Thyroid gland (tissue), 4 donors: ENCODE data around the gene NDUFAF8. TPM values are rescaled to one million over a fixed set of nuclear protein-coding genes. Genes with fewer than 3 reads are reported as not detected.

Source experiments
- DNase-seq, 2 donors: peaks; one replicate each; pipeline ENCODE4 v3.0.0-alpha.2; 2019
- H3K27ac ChIP-seq, 3 donors: fragments of 200-600 bp; sonication (generic); 1 replicate in 2 of 3; 2 replicates in 1 of 3; pipeline ENCODE4 v1.5.1; 2016 to 2019; ENCODE audit warnings: mild to moderate bottlenecking in 1 of 3, moderate library complexity in 1 of 3
- H3K27me3 ChIP-seq: fragments of 200-600 bp; sonication (generic); one replicate; pipeline ENCODE4 v1.5.1; 2019
- H3K36me3 ChIP-seq, 2 donors: fragments of 200-600 bp; sonication (generic); one replicate each; pipeline ENCODE4 v1.5.1; 2016 to 2019
- H3K4me1 ChIP-seq, 2 donors: fragments of 200-600 bp; sonication (generic); one replicate each; pipeline ENCODE4 v1.5.1; 2017 to 2019
- H3K4me3 ChIP-seq, 3 donors: fragments of 200-600 bp; sonication (generic); replicated peaks in 1 of 3; 1 replicate in 2 of 3; 2 replicates in 1 of 3; pipeline ENCODE4 v1.5.1; 2016; ENCODE audit warnings: mild to moderate bottlenecking in 1 of 3
- H3K9me3 ChIP-seq: fragments of 200-600 bp; sonication (generic); one replicate; pipeline ENCODE4 v1.5.1; 2017
- CTCF ChIP-seq, 6 experiments: fragments of 200-600 bp in 3 of 6; fragments of 450-650 bp in 3 of 6; sonication (generic) in 3 of 6; IDR thresholded peaks; one replicate each; pipeline ENCODE4 v1.5.1; 2016 to 2019; ENCODE audit warnings: antibody characterized with exemption in 6 of 6, mild to moderate bottlenecking in 2 of 6, inconsistent platforms in 1 of 6, moderate library complexity in 1 of 6
- POLR2A ChIP-seq, 2 donors: fragments of 450-650 bp; IDR thresholded peaks; one replicate each; pipeline ENCODE4 v1.6.1; 2017; ENCODE audit warnings: antibody characterized with exemption in 2 of 2, mild to moderate bottlenecking in 2 of 2, moderate library complexity in 1 of 2
- WGBS, 2 donors: methylation state at CpG; one replicate each; pipeline ENCODE4 v1.1.5; 2017; 5-methylcytosine and 5-hydroxymethylcytosine counted together
- intact Hi-C: fragments of 100-400 bp; cut with DNase I; formaldehyde crosslinking; loops from one replicate; pipeline ENCODE4 v1.15.1; 2023
- total RNA-seq, 4 donors: library from RNA; depleted of rRNA; stranded (reverse); fragments of >200 nt; gene quantifications; one replicate each; pipeline ENCODE4 v1.2.3, GENCODE V29; 2016

The NDUFAF8 gene
- total RNA-seq, 4 donors from 2014 or later = 17.0 to 107 (median 53.7) TPM

GRCh38 chr17:81197831-81198490, 41.2 kb upstream of the NDUFAF8 start:
- Histone ChIP-seq H3K4me3 (no peak overlapping the region), H3K27me3 (no peaks in the 10 kb centered on the region), H3K4me1 (no peaks in the 10 kb centered on the region), H3K27ac (no peak overlapping the region), H3K9me3 (no peaks in the 10 kb centered on the region), H3K36me3 (no peaks in the 10 kb centered on the region)
- DNase-seq = no peak
- 89 to 100% methylated on average over 2 to 15 of the region's 21 CpGs for WGBS, 2 donors
- intact Hi-C loops = no loop called here
- no peak for TF ChIP-seq POLR2A (IDR thresholded peaks at IDR 0.05)
- no peak for TF ChIP-seq CTCF (IDR thresholded peaks at IDR 0.05)

- Histone ChIP-seq H3K36me3 (no peaks in the 10 kb centered on the region), H3K27ac (no peak overlapping the region)
- intact Hi-C loops = no loop called here
Observed at GRCh38 chr17:81198826-81199481, 40.2 kb upstream of the NDUFAF8 start.

GRCh38 chr17:81199482-81199830, 39.7 kb upstream of the NDUFAF8 start:
- no peaks in the 10 kb centered on the region for H3K36me3 ChIP-seq
- no peaks in the 10 kb centered on the region for H3K27me3 ChIP-seq
- intact Hi-C loops = no loop called here

More at GRCh38 chr17:81198826-81199481, 40.2 kb upstream of the NDUFAF8 start:
- 83 to 92% methylated on average over 1 to 11 of the region's 22 CpGs for WGBS, 2 donors
- TF ChIP-seq CTCF (IDR thresholded peaks at IDR 0.05) (no peak), POLR2A (IDR thresholded peaks at IDR 0.05) (no peak)
- no peak for DNase-seq
- H3K4me3 ChIP-seq = no peak overlapping the region
- H3K27me3 ChIP-seq = no peaks in the 10 kb centered on the region
- H3K4me1 ChIP-seq = no peaks in the 10 kb centered on the region
- no peaks in the 10 kb centered on the region for H3K9me3 ChIP-seq

GRCh38 chr17:81200201-81200600, 38.9 kb upstream of the NDUFAF8 start:
- H3K27me3 ChIP-seq = no peaks in the 10 kb centered on the region
- no peaks in the 10 kb centered on the region for H3K4me1 ChIP-seq
- no peaks in the 10 kb centered on the region for H3K9me3 ChIP-seq
- TF ChIP-seq POLR2A (IDR thresholded peaks at IDR 0.05) (no peak), CTCF (IDR thresholded peaks at IDR 0.05) (no peak)
- WGBS, 2 donors = 93 to 98% methylated on average over 13 to 16 of the region's 18 CpGs
- H3K27ac ChIP-seq = no peak overlapping the region
- no peak for DNase-seq
- intact Hi-C loops = no loop called here
- no peak overlapping the region for H3K4me3 ChIP-seq
- H3K36me3 ChIP-seq = no peaks in the 10 kb centered on the region

More at GRCh38 chr17:81199482-81199830, 39.7 kb upstream of the NDUFAF8 start:
- H3K9me3 ChIP-seq = no peaks in the 10 kb centered on the region
- 91 to 94% methylated on average over 8 of the region's 18 CpGs for WGBS, 2 donors
- no peak overlapping the region for H3K27ac ChIP-seq
- TF ChIP-seq CTCF (IDR thresholded peaks at IDR 0.05) (no peak), POLR2A (IDR thresholded peaks at IDR 0.05) (no peak)
- no peak overlapping the region for H3K4me3 ChIP-seq
- no peak for DNase-seq
- no peaks in the 10 kb centered on the region for H3K4me1 ChIP-seq
